ENCODE results near the gene PACSIN3. TPM values are rescaled to one million over a fixed set of nuclear protein-coding genes. Genes with fewer than 3 reads are reported as not detected.

Gene PACSIN3
- total and polyA plus RNA-seq, 2 of the 13 experiments (the other 11 are each of a cell fraction or from before 2014, with no cell fraction given) = 47.9 to 93.3 TPM

DNA sequence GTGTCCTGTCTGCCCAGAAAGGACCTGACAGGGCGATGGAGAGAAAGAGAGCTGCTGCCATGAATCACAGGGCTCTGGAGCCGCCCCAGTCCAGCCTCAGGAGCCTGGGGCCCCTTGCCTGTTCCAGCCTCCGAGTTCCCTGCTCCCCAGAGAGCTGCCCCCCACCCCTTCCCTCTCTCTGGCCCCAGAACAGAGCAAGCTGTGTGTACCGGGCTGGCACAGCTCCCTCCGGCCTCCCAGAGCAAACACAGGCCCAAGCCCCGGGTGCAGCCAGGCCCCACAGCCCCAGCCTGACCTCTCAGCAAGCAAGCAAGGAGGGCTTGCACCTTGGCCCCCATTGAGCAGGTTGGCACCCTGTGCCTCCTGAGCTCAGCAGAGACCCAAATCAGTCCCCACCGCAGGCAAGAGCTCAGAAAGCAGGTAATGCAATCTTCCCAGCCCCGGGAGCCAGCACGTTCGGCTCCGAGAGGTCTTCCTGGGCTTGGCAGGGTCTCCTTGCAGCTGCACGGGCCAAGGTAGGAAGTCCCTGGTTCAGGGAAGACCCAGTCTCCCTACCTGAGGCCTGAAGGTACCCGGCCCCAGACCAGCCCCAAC, 1.4 kb downstream of the PACSIN3 start (continued):
- TF ChIP-seq, protein P1, sequence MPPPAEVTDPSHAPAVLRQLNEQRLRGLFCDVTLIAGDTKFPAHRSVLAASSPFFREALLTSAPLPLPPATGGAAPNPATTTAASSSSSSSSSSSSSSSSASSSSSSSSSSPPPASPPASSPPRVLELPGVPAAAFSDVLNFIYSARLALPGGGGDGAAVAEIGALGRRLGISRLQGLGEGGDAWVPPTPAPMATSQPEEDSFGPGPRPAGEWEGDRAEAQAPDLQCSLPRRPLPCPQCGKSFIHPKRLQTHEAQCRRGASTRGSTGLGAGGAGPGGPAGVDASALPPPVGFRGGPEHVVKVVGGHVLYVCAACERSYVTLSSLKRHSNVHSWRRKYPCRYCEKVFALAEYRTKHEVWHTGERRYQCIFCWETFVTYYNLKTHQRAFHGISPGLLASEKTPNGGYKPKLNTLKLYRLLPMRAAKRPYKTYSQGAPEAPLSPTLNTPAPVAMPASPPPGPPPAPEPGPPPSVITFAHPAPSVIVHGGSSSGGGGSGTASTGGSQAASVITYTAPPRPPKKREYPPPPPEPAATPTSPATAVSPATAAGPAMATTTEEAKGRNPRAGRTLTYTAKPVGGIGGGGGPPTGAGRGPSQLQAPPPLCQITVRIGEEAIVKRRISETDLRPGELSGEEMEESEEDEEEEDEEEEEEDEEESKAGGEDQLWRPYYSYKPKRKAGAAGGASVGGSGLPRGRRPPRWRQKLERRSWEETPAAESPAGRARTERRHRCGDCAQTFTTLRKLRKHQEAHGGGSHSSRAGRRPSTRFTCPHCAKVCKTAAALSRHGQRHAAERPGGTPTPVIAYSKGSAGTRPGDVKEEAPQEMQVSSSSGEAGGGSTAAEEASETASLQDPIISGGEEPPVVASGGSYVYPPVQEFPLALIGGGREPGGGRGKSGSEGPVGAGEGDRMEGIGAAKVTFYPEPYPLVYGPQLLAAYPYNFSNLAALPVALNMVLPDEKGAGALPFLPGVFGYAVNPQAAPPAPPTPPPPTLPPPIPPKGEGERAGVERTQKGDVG (CRISPR knock-in tag; IDR thresholded peaks at IDR 0.05; ENCODE audit: borderline replicate concordance) = peak; percentile 52; the same call in 1 of the 2 replicates
- TF ChIP-seq ZFP41 (CRISPR knock-in tag; IDR thresholded peaks at IDR 0.05; ENCODE audit: borderline replicate concordance) = 0 out of 2 replicates have a peak, but pooled peaks have one; percentile 20
- 0 out of 2 replicates have a peak, but pooled peaks have one; percentile 24 for TF ChIP-seq FOXJ3 (CRISPR knock-in tag; IDR thresholded peaks at IDR 0.05; ENCODE audit: borderline replicate concordance)
- peak; percentile 53; the same call in 1 of the 2 replicates for TF ChIP-seq TGIF2 (CRISPR knock-in tag; IDR thresholded peaks at IDR 0.05)
- TF ChIP-seq HNRNPLL (IDR thresholded peaks at IDR 0.05; ENCODE audit: low read depth, low read length, poor library complexity, severe bottlenecking) = peak; percentile 46
- TF ChIP-seq, protein P2, sequence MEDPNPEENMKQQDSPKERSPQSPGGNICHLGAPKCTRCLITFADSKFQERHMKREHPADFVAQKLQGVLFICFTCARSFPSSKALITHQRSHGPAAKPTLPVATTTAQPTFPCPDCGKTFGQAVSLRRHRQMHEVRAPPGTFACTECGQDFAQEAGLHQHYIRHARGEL (CRISPR knock-in tag; IDR thresholded peaks at IDR 0.05) = no peak
- no peak for TF ChIP-seq KAT8 (CRISPR knock-in tag; IDR thresholded peaks at IDR 0.05)
- TF ChIP-seq, protein P3, sequence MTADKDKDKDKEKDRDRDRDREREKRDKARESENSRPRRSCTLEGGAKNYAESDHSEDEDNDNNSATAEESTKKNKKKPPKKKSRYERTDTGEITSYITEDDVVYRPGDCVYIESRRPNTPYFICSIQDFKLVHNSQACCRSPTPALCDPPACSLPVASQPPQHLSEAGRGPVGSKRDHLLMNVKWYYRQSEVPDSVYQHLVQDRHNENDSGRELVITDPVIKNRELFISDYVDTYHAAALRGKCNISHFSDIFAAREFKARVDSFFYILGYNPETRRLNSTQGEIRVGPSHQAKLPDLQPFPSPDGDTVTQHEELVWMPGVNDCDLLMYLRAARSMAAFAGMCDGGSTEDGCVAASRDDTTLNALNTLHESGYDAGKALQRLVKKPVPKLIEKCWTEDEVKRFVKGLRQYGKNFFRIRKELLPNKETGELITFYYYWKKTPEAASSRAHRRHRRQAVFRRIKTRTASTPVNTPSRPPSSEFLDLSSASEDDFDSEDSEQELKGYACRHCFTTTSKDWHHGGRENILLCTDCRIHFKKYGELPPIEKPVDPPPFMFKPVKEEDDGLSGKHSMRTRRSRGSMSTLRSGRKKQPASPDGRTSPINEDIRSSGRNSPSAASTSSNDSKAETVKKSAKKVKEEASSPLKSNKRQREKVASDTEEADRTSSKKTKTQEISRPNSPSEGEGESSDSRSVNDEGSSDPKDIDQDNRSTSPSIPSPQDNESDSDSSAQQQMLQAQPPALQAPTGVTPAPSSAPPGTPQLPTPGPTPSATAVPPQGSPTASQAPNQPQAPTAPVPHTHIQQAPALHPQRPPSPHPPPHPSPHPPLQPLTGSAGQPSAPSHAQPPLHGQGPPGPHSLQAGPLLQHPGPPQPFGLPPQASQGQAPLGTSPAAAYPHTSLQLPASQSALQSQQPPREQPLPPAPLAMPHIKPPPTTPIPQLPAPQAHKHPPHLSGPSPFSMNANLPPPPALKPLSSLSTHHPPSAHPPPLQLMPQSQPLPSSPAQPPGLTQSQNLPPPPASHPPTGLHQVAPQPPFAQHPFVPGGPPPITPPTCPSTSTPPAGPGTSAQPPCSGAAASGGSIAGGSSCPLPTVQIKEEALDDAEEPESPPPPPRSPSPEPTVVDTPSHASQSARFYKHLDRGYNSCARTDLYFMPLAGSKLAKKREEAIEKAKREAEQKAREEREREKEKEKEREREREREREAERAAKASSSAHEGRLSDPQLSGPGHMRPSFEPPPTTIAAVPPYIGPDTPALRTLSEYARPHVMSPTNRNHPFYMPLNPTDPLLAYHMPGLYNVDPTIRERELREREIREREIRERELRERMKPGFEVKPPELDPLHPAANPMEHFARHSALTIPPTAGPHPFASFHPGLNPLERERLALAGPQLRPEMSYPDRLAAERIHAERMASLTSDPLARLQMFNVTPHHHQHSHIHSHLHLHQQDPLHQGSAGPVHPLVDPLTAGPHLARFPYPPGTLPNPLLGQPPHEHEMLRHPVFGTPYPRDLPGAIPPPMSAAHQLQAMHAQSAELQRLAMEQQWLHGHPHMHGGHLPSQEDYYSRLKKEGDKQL (CRISPR knock-in tag; IDR thresholded peaks at IDR 0.05; ENCODE audit: low read depth) = 0 out of 2 replicates have a peak, but pooled peaks have one; percentile 16
- TF ChIP-seq SIN3B (IDR thresholded peaks at IDR 0.05; ENCODE audit: low read length) = no peak
- TF ChIP-seq MEIS1 (CRISPR knock-in tag; IDR thresholded peaks at IDR 0.05; ENCODE audit: borderline replicate concordance) = 0 out of 2 replicates have a peak, but pooled peaks have one; percentile 72
- TF ChIP-seq ZNF614 (CRISPR knock-in tag; IDR thresholded peaks at IDR 0.05; ENCODE audit: borderline replicate concordance) = 0 out of 2 replicates have a peak, but pooled peaks have one; percentile 21
- TF ChIP-seq SMARCE1 (IDR thresholded peaks at IDR 0.05; ENCODE audit: borderline replicate concordance) = no peak
- peak in 1 of 2 experiments; percentile 83; a peak in 2 of 4 replicates for TF ChIP-seq EP300 (IDR thresholded peaks at IDR 0.05; ENCODE audit: low read depth in 2 of 2, low read length in 2 of 2)
- TF ChIP-seq EP300 (CRISPR knock-in tag; IDR thresholded peaks at IDR 0.05; ENCODE audit: borderline replicate concordance) = no peak
- TF ChIP-seq SMC3 (IDR thresholded peaks at IDR 0.05; ENCODE audit: low read length) = no peak
- TF ChIP-seq SALL2 (CRISPR knock-in tag; IDR thresholded peaks at IDR 0.05) = peak; percentile 84
- peak; percentile 27; the same call in 1 of the 2 replicates for TF ChIP-seq NR2C2 (CRISPR knock-in tag; IDR thresholded peaks at IDR 0.05; ENCODE audit: borderline replicate concordance)
- TF ChIP-seq ZSCAN20 (CRISPR knock-in tag; IDR thresholded peaks at IDR 0.05; ENCODE audit: borderline replicate concordance) = 0 out of 2 replicates have a peak, but pooled peaks have one; percentile 25
